Activated T-cell treated with anti-CD3 and anti-CD28 coated beads for 1 hour (primary cell): Measurements from ENCODE around the gene SNCAIP.
"Not testable (repeated sequence)": the region's sequence is repeated elsewhere in the genome, so short reads cannot be mapped to it uniquely, and the experiment has no call there.

Source experiments
- DNase-seq: peaks from one replicate; pipeline ENCODE4 v3.0.0-alpha.2; 2020; ENCODE audit warnings: low read depth

The SNCAIP gene

DNA sequence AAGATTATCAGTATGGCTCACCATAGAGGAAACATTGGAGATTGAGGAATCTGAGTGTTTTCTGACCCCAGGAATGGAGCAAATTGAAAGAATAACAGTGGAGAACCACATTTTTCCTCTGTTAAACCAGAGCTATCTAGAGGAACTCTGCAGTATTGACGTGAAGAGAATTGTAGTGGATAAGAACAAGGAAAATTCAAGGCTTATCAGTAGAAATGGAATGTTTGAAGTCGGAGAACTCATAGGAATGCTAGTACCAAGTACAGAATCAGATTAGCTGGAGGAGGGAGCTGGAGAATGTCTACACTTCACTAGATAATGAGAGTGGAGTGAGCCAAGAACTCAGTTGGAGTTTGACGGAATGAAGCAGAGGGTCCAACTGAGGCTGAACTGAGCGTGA, 50.3 kb downstream of the SNCAIP start:
- DNase-seq, result no peak

GRCh38 chr5:122363623-122364022, 51.6 kb downstream of the SNCAIP start:
- DNase-seq, result no peak

- DNase-seq, result no peak
These were observed 54.5 kb downstream of the SNCAIP start for GRCh38 chr5:122366501-122366900.

DNA sequence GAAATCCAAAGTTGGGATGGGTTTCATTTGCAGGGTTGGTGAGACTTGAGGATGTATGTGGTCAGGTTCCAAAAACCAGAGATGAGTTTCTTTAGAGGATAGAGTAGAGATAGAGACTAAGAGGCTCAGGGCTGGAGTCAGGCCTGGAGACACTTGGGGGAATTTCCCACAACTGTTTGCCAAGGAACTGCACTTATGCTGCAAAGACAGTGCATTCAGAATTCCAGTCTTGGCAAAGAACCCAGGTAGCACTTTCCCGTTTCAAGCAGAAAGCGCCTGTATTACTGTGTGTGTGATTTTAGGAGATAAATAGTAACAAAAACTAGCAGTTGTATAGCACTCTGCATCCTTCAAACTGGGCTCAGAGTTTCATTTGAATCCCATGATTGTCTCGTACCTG, 55.4 kb downstream of the SNCAIP start:
- no peak for DNase-seq

DNA sequence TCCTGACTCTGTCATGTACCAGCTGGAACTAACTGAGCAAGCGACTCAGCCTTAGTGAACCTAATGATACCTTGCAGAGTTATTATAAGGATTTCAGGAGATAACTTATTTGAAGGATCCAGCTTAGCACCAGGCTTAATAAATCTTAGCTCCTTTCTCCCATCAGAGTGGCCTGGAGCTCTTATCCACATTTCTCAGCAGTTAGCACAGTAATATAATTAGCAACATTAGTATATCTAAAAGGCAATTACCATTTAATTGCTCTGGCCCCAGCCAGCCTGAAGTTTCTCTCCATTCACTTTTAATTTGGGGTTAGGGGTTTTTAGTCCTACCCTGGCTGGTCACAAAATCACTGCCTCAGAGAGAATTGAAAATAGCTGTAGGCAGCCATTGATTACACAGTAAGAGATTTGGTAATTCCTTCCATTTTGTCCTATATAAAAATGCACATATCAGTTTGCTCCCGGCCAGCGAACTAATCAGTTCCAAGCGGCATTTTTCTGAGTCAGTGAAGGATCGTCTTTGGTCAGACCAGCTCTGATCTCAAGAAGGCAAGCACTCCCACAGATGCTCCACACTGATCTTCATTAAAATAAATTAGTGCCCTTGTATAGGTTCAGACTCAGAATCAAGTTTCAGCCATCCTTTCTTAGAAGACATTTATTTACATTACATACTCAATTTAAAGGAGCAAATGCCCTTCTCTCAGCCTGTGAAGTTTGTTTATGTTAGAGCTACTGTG, 56.6 kb downstream of the SNCAIP start:
- DNase-seq, result no peak

GRCh38 chr5:122369253-122369815, 57.3 kb downstream of the SNCAIP start:
- no peak for DNase-seq

DNA sequence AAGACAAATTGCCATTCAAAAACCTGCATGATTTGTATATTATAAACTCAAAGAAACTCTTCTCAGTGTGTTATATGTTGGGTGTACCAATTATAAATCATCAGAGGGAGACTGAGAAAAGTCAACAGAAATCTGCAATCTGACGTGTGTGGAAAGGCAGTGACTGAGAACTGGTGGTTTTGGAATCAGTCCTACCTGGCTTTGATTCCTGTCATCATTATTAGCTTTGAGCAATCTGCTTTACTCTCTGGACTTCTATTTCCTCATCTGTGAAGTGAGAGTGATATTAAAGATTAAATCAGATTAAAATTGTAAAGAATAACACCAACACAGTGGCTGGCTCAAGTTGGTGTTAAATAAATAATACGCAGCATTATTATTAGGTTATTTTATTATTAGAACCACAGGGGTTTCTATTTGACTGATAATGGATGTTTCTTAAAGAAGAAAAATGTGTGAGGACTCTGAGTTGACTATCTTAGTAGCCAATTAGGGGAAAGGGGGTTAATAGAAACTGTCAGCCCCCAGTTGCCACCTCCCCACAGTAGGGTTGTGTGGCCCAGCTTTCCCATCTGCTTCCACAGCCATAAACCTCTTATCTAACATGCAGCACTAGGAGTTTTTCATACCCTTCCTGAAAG, 59.6 kb downstream of the SNCAIP start:
- DNase-seq, result no peak

DNA sequence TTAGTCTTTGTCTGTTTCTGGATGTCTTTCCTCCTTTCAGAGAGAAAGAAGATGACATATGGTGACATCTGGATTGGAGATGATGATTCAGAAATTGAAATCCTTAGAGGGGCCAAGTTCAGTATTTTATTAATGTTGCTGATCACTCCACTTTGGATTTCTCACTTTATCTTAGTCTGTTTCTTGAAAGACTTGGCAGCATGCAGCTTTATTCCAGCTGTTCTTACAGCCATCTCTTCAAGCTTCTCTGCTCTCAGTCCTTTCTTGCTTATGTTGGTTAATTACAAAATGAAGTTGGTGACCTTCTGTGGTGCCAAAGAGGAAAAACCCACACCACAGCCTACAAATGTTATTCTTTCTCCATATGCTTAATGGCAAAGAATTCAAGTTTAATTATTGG, 62.1 kb downstream of the SNCAIP start:
- no peak for DNase-seq

DNA sequence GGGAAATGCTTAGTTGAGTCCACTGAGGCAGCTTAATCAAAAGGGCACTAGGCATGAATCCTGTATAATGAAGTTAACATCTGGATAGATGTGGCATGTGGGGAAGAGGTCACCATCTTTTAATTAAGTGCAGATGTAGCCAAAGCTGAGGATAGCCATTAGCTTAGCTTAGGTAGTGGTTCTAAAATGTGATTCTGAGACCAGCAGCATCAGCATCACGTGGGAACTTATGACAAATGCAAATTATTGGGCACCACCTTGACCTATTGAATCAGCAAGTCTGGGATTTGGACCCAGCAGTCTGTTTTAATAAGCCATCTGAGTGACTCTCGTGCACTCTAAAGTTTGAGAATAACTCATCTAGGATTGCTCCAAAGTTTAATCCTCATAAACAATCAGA, 63.8 kb downstream of the SNCAIP start:
- DNase-seq, result no peak

DNA sequence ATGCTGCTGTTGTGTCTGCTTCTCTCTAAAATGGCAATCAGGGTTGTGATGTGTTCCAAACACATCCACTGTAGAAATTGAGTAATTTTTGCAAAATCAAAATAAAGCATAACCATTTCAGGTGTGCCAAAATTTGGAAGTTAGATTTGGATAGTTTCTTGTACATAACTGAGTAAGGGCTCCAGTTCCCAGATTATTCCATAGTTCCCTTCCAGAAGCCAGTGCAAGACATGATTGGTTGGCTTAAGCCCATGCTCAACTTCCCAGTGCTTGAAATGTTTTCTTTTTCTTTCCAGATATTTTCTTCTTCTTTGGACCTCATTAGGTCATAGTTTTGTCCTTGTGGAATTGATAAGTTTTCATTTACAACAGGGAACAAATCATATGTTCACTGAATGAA, 64.2 kb downstream of the SNCAIP start:
- no peak for DNase-seq

DNA sequence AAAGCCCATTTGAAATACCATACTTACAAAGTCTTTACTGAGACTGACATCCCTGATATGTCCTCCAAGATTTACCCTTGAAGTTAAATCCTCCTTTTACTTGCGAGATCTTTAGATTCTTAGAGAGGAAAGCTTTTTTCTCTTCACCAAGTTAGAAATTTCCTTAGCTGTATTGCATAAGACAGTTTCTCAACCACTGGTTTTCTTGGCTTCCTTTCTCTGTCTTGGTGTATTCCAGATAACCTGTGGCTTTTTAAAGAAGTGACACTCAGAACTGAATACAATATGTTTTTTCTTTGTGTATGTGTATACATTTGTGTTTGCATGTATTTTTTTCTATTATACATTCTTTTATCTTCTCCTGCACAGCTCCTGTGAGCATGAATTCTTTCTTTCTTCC, 65.0 kb downstream of the SNCAIP start:
- DNase-seq, result no peak

GRCh38 chr5:122382938-122383337, 70.9 kb downstream of the SNCAIP start:
- DNase-seq, result not testable (repeated sequence)

- no peak for DNase-seq
These were observed 72.8 kb downstream of the SNCAIP start for GRCh38 chr5:122384739-122385235.

DNA sequence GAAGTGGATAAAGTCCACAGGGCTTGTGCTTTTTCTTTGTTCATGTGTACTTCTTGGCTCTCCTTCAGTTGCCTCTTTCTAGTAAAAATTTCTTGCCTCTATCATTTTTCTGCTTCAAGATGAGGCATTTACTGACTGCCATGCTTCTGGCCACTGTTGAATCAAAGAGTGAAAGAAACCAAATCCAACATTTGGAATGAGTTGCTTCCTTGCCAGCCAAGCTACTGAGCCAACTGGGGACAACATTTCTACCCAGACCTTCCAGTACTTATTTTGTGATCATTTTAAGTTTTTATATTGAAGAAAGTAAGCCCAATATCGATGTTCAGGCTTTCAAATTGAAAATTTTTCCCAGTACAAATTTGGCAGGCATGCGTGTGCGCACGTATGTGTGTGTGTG, 73.2 kb downstream of the SNCAIP start:
- DNase-seq, result no peak

- no peak for DNase-seq
These were observed 73.8 kb downstream of the SNCAIP start for GRCh38 chr5:122385808-122386207.

GRCh38 chr5:122390154-122390553, 78.1 kb downstream of the SNCAIP start:
- no peak for DNase-seq

GRCh38 chr5:122390694-122391093, 78.7 kb downstream of the SNCAIP start:
- no peak for DNase-seq

GRCh38 chr5:122391621-122392020, 79.6 kb downstream of the SNCAIP start:
- DNase-seq, result no peak

GRCh38 chr5:122392224-122392623, 80.2 kb downstream of the SNCAIP start:
- no peak for DNase-seq

GRCh38 chr5:122392824-122393223, 80.8 kb downstream of the SNCAIP start:
- no peak for DNase-seq

GRCh38 chr5:122394284-122394930, 82.4 kb downstream of the SNCAIP start:
- no peak for DNase-seq

- no peak for DNase-seq
These were observed 86.0 kb downstream of the SNCAIP start for GRCh38 chr5:122398016-122398415.

DNA sequence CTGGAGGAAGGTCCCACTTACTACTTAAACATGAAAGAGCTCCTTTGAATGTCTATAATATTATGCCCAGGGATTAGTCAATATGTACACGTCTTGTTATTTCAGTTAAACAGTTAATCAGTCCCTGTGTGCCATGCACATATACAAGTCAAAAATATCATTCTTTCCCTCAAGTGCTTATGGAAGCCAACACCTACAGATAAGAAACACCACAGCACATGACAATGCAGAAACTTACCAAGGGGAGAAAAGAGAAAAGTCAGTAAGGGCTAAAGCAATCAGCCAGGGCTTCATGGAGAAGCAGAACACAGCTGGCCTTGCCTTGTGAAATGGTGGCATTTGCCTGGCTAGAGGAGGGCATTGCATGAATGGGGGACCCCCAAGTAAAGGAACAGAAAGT, 88.3 kb downstream of the SNCAIP start:
- no peak for DNase-seq
